ENCODE data around the gene CLDN12.

Gene CLDN12

DNA sequence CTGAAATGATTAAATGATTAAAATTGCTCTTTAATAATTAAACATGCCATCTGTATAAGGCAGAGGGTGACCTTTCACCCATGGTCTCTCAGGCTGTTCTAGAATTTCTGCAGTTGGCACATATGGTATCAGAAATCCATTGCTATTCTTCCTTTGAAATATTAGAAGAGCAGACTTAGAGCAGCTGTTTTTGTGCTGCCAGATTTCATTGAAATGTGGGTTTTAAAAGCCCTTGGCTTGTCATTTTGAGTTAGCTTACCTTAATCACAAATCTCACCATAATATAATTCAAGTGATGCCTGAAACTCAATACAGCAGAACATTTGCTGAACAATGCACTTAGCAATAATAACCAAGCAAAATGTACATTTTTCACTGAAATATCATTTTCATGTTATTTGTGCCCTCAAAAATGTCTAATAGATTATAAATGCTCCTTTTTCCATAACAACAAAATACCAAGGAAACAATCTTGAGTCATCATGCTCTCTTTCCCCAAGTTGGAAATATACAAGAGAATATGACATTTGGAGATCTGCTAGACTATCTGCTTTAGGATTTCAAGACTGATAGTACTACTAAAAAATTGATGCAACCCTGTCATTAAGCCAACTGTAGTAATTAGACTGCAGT lies 50.1 kb downstream of the CLDN12 start:
- ChIA-PET CTCF (interaction anchor here (1.4 kb wide), 1 partner anchor 581 kb away, joined by 5 read pairs; no protein-coding TSS in a partner anchor), POLR2A (no interaction called here)
- TF ChIP-seq FOXM1 (IDR thresholded peaks at IDR 0.05; ENCODE audit: borderline replicate concordance): no peak
- TF ChIP-seq ELF4 (IDR thresholded peaks at IDR 0.05): no peak
- TF ChIP-seq SUZ12 (IDR thresholded peaks at IDR 0.05): no peak
- TF ChIP-seq HDGF (IDR thresholded peaks at IDR 0.05; ENCODE audit: borderline replicate concordance): no peak
- TF ChIP-seq SP1 (IDR thresholded peaks at IDR 0.05): no peak
- TF ChIP-seq NFRKB (IDR thresholded peaks at IDR 0.05): no peak
- no peak for TF ChIP-seq BHLHE40 (IDR thresholded peaks at IDR 0.05; ENCODE audit: borderline replicate concordance)
- TF ChIP-seq LEF1 (IDR thresholded peaks at IDR 0.05; ENCODE audit: borderline replicate concordance): no peak
- no peak for DNase-seq (ENCODE audit: extremely low spot score)

- CTCF ChIA-PET: no interaction called here
- no peak for TF ChIP-seq TARDBP (IDR thresholded peaks at IDR 0.05)
- TF ChIP-seq L3MBTL2 (conservative IDR thresholded peaks at IDR 0.05): no peak
- TF ChIP-seq FOXK2 (IDR thresholded peaks at IDR 0.05): no peak
- no peak for TF ChIP-seq ARNT (IDR thresholded peaks at IDR 0.05)
- no peak for TF ChIP-seq HDGF (IDR thresholded peaks at IDR 0.05; ENCODE audit: borderline replicate concordance)
- no peak for TF ChIP-seq CTBP1 (IDR thresholded peaks at IDR 0.05; ENCODE audit: borderline replicate concordance)
- TF ChIP-seq LEF1 (IDR thresholded peaks at IDR 0.05; ENCODE audit: borderline replicate concordance): no peak
- TF ChIP-seq ELF4 (IDR thresholded peaks at IDR 0.05): no peak
- no peak for TF ChIP-seq BHLHE40 (IDR thresholded peaks at IDR 0.05; ENCODE audit: borderline replicate concordance)
- TF ChIP-seq SUZ12 (IDR thresholded peaks at IDR 0.05): no peak
- no peak for TF ChIP-seq FOXA1 (IDR thresholded peaks at IDR 0.05)
- no peak for TF ChIP-seq SP1 (IDR thresholded peaks at IDR 0.05)
- no peak for TF ChIP-seq NFRKB (IDR thresholded peaks at IDR 0.05)
- TF ChIP-seq ZNF384 (IDR thresholded peaks at IDR 0.05): no peak
- TF ChIP-seq FOXM1 (IDR thresholded peaks at IDR 0.05; ENCODE audit: borderline replicate concordance): no peak
- no peak for TF ChIP-seq PKNOX1 (IDR thresholded peaks at IDR 0.05)
- POLR2A ChIA-PET: no interaction called here
- no peak for DNase-seq (ENCODE audit: extremely low spot score)
These were observed 50.7 kb downstream of the CLDN12 start for GRCh38 chr7:90453931-90454330.

DNA sequence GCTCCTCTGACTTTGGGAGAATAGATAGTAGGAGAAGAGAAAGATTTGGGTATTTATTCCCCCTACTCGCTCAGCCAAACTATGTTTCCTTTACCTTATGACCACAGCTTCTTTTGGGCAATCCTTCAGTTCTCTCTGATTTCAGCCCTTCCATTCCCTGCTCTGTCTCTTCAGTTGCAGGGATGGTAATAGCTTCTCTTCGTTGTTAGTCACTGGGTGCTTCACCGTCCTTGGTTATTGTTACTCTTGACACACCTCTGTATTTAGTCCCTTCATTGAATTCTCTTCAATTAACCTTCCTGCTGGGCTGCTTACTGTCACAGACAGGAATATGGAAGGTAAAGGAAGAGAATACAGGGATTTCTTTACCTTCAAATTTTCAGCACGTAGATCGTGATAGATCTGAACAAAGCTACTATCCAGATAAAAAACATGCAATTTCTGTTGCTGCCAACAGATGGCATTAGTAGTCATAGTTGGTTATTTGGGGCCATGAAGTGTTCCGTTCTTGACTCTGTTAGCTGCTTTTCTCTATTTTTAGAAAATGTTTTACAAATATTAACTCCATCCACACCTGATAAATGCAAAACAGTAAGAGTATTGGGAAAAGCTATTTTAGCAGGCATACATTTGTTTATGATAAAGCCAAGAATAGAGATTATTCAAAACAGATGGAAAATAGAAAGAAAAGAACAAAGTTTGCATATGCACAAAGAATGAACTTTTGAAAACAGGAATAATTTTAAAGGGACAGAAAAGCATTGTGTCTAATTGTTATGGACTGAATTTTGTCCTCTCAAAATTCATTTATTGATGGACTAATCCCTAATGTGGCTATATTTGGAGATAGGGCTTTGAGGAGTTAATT lies 52.1 kb downstream of the CLDN12 start:
- no peak for TF ChIP-seq LEF1 (IDR thresholded peaks at IDR 0.05; ENCODE audit: borderline replicate concordance)
- TF ChIP-seq BHLHE40 (IDR thresholded peaks at IDR 0.05; ENCODE audit: borderline replicate concordance): no peak
- TF ChIP-seq CTBP1 (IDR thresholded peaks at IDR 0.05; ENCODE audit: borderline replicate concordance): no peak
- TF ChIP-seq ARNT (IDR thresholded peaks at IDR 0.05): no peak
- TF ChIP-seq HDGF (IDR thresholded peaks at IDR 0.05; ENCODE audit: borderline replicate concordance): no peak
- TF ChIP-seq SUZ12 (IDR thresholded peaks at IDR 0.05): no peak
- no peak for TF ChIP-seq L3MBTL2 (conservative IDR thresholded peaks at IDR 0.05)
- TF ChIP-seq FOXA1 (IDR thresholded peaks at IDR 0.05): no peak
- TF ChIP-seq ELF4 (IDR thresholded peaks at IDR 0.05): no peak
- TF ChIP-seq FOXM1 (IDR thresholded peaks at IDR 0.05; ENCODE audit: borderline replicate concordance): no peak
- no peak for TF ChIP-seq PKNOX1 (IDR thresholded peaks at IDR 0.05)
- no peak for TF ChIP-seq FOXK2 (IDR thresholded peaks at IDR 0.05)
- no peak for TF ChIP-seq TARDBP (IDR thresholded peaks at IDR 0.05)
- no peak for TF ChIP-seq SP1 (IDR thresholded peaks at IDR 0.05)
- TF ChIP-seq NFRKB (IDR thresholded peaks at IDR 0.05): no peak
- TF ChIP-seq ZNF384 (IDR thresholded peaks at IDR 0.05): no peak
- peak; percentile 49 for DNase-seq (ENCODE audit: extremely low spot score)
- CTCF ChIA-PET: interaction anchor here (0.5 to 1.4 kb wide), 15 partner anchors 8 to 1419 kb away, joined by 3 to 8 read pairs (median 3); partner anchors contain the start of gene STEAP1
- POLR2A ChIA-PET: no interaction called here

DNA sequence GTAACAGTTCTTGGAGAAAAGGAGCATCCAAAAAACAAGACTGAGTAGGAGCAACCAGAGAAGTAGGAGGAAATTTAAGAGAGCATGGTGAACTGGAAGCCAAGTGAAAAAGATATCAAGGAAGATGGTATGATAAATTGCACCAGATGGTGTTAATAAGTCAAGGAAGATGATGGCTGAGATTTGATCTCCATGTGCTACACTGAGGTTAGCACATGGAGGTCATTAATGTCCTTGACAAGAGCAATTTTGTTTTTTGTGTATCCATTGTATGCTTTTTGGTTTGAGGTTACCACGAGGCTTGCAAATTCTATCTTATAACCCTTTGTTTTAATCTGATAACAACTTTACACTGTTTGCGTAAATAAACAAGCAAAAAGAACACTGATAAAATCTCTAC lies 54.8 kb downstream of the CLDN12 start:
- POLR2A ChIA-PET: no interaction called here
- TF ChIP-seq L3MBTL2 (conservative IDR thresholded peaks at IDR 0.05): no peak
- no peak for TF ChIP-seq TARDBP (IDR thresholded peaks at IDR 0.05)
- TF ChIP-seq SP1 (IDR thresholded peaks at IDR 0.05): no peak
- no peak for TF ChIP-seq FOXA1 (IDR thresholded peaks at IDR 0.05)
- no peak for TF ChIP-seq LEF1 (IDR thresholded peaks at IDR 0.05; ENCODE audit: borderline replicate concordance)
- TF ChIP-seq HDGF (IDR thresholded peaks at IDR 0.05; ENCODE audit: borderline replicate concordance): no peak
- no peak for TF ChIP-seq ZNF384 (IDR thresholded peaks at IDR 0.05)
- TF ChIP-seq BHLHE40 (IDR thresholded peaks at IDR 0.05; ENCODE audit: borderline replicate concordance): no peak
- TF ChIP-seq NFRKB (IDR thresholded peaks at IDR 0.05): no peak
- TF ChIP-seq CTBP1 (IDR thresholded peaks at IDR 0.05; ENCODE audit: borderline replicate concordance): no peak
- TF ChIP-seq SUZ12 (IDR thresholded peaks at IDR 0.05): no peak
- no peak for TF ChIP-seq FOXK2 (IDR thresholded peaks at IDR 0.05)
- no peak for DNase-seq (ENCODE audit: extremely low spot score)
- CTCF ChIA-PET: no interaction called here

GRCh38 chr7:90459888-90460287 lies 56.6 kb downstream of the CLDN12 start:
- ChIA-PET CTCF (interaction anchor here (0.7 kb wide), 1 partner anchor 1088 kb away, joined by 4 read pairs; no protein-coding TSS in a partner anchor), POLR2A (no interaction called here)
- DNase-seq (ENCODE audit: extremely low spot score): peak; percentile 16
- TF ChIP-seq ZNF384 (IDR thresholded peaks at IDR 0.05): no peak
- TF ChIP-seq SUZ12 (IDR thresholded peaks at IDR 0.05): no peak
- TF ChIP-seq ARNT (IDR thresholded peaks at IDR 0.05): no peak
- no peak for TF ChIP-seq PKNOX1 (IDR thresholded peaks at IDR 0.05)
- TF ChIP-seq HDGF (IDR thresholded peaks at IDR 0.05; ENCODE audit: borderline replicate concordance): no peak
- no peak for TF ChIP-seq CTBP1 (IDR thresholded peaks at IDR 0.05; ENCODE audit: borderline replicate concordance)
- TF ChIP-seq SP1 (IDR thresholded peaks at IDR 0.05): no peak
- no peak for TF ChIP-seq BHLHE40 (IDR thresholded peaks at IDR 0.05; ENCODE audit: borderline replicate concordance)
- TF ChIP-seq L3MBTL2 (conservative IDR thresholded peaks at IDR 0.05): no peak
- TF ChIP-seq LEF1 (IDR thresholded peaks at IDR 0.05; ENCODE audit: borderline replicate concordance): no peak
- no peak for TF ChIP-seq ELF4 (IDR thresholded peaks at IDR 0.05)
- no peak for TF ChIP-seq TARDBP (IDR thresholded peaks at IDR 0.05)
